Liver (tissue), 9 donors: ENCODE measurements around the gene ACP1. TPM values are rescaled to one million over a fixed set of nuclear protein-coding genes. Genes with fewer than 3 reads are reported as not detected.

Source experiments
- DNase-seq: peaks from one replicate; pipeline ENCODE4 v3.0.0-alpha.2; 2017; ENCODE audit warnings: low spot score
- H3K27ac ChIP-seq, 2 donors: one replicate each; pipeline ENCODE4 v1.7.0; 2013; ENCODE audit warnings: inconsistent platforms in 2 of 2, low read length in 2 of 2, control low read depth in 1 of 2, low read depth in 1 of 2, mild to moderate bottlenecking in 1 of 2
- H3K27me3 ChIP-seq, 4 donors: one replicate each; pipeline versions ENCODE4 v1.6.1 to v1.7.0; 2013; ENCODE audit warnings: low read length in 3 of 4, inconsistent platforms in 1 of 4, mild to moderate bottlenecking in 1 of 4, moderate library complexity in 1 of 4; ENCODE audit not compliant: control insufficient read depth in 4 of 4, insufficient read depth in 4 of 4
- H3K36me3 ChIP-seq, 4 donors: one replicate each; pipeline versions ENCODE4 v1.6.1 to v1.7.0; 2013; ENCODE audit warnings: low read length in 3 of 4, mild to moderate bottlenecking in 3 of 4, low read depth in 1 of 4, moderate library complexity in 1 of 4; ENCODE audit not compliant: control insufficient read depth in 4 of 4, insufficient read depth in 3 of 4
- H3K4me1 ChIP-seq, 4 donors: one replicate each; pipeline versions ENCODE4 v1.6.1 to v1.7.0; 2013; ENCODE audit warnings: low read length in 3 of 4, mild to moderate bottlenecking in 3 of 4, moderate library complexity in 1 of 4; ENCODE audit not compliant: control insufficient read depth in 4 of 4, insufficient read depth in 4 of 4
- H3K4me3 ChIP-seq, 3 donors: one replicate each; pipeline versions ENCODE4 v1.6.1 to v1.7.0; 2013; ENCODE audit warnings: low read length in 3 of 3, control low read depth in 1 of 3, low read depth in 1 of 3, mild to moderate bottlenecking in 1 of 3
- H3K9ac ChIP-seq, 2 donors: one replicate each; pipeline ENCODE4 v1.7.0; 2013; ENCODE audit warnings: low read length in 2 of 2, mild to moderate bottlenecking in 2 of 2, moderate library complexity in 2 of 2, control low read depth in 1 of 2, low read depth in 1 of 2
- H3K9me3 ChIP-seq, 4 donors: one replicate each; pipeline versions ENCODE4 v1.6.1 to v1.7.0; 2013; ENCODE audit warnings: low read length in 3 of 4; ENCODE audit not compliant: control insufficient read depth in 4 of 4
- ATF3 ChIP-seq: IDR thresholded peaks from 2 replicates; pipeline ENCODE4 v1.6.1; 2016; ENCODE audit warnings: antibody characterized with exemption
- CTCF ChIP-seq: fragments of 150-350 bp; IDR thresholded peaks from 2 replicates; pipeline ENCODE4 v1.5.1; 2017; ENCODE audit warnings: improper control_type of control experiment, low read depth, low read length; ENCODE audit not compliant: missing input control
- FOXA1 ChIP-seq: IDR thresholded peaks from 2 replicates; pipeline ENCODE4 v1.6.1; 2016; ENCODE audit warnings: antibody characterized with exemption
- FOXA2 ChIP-seq: IDR thresholded peaks from 2 replicates; pipeline ENCODE4 v1.6.1; 2016; ENCODE audit warnings: antibody characterized with exemption
- GABPA ChIP-seq, 2 donors: IDR thresholded peaks in 1 of 2; conservative IDR thresholded peaks in 1 of 2; 2 replicates each; pipeline ENCODE4 v1.6.1; 2016; ENCODE audit warnings: antibody characterized with exemption in 2 of 2, mild to moderate bottlenecking in 1 of 2, moderate library complexity in 1 of 2
- HNF4A ChIP-seq, 2 donors: conservative IDR thresholded peaks; 2 replicates each; pipeline ENCODE4 v1.6.1; 2016; ENCODE audit warnings: antibody characterized with exemption in 2 of 2, mild to moderate bottlenecking in 2 of 2
- HNF4G ChIP-seq: IDR thresholded peaks from 2 replicates; pipeline ENCODE4 v1.6.1; 2016; ENCODE audit warnings: antibody characterized with exemption
- JUND ChIP-seq, 2 donors: IDR thresholded peaks; 2 replicates each; pipeline ENCODE4 v1.6.1; 2016; ENCODE audit warnings: antibody characterized with exemption in 2 of 2
- MAX ChIP-seq: IDR thresholded peaks from 2 replicates; pipeline ENCODE4 v1.6.1; 2016; ENCODE audit warnings: antibody characterized with exemption
- NR2F2 ChIP-seq: IDR thresholded peaks from 2 replicates; pipeline ENCODE4 v1.6.1; 2016; ENCODE audit warnings: antibody characterized with exemption
- RAD21 ChIP-seq, 2 donors: IDR thresholded peaks; 2 replicates each; pipeline ENCODE4 v1.6.1; 2016; ENCODE audit warnings: antibody characterized with exemption in 2 of 2, mild to moderate bottlenecking in 2 of 2
- REST ChIP-seq: IDR thresholded peaks from 2 replicates; pipeline ENCODE4 v1.6.1; 2016; ENCODE audit warnings: antibody characterized with exemption, mild to moderate bottlenecking
- RXRA ChIP-seq, 2 donors: IDR thresholded peaks; 2 replicates each; pipeline ENCODE4 v1.6.1; 2017 to 2018; ENCODE audit warnings: antibody characterized with exemption in 2 of 2, mild to moderate bottlenecking in 1 of 2
- SP1 ChIP-seq: IDR thresholded peaks from 2 replicates; pipeline ENCODE4 v1.6.1; 2018; ENCODE audit warnings: antibody characterized with exemption, mild to moderate bottlenecking
- TAF1 ChIP-seq: conservative IDR thresholded peaks from 2 replicates; pipeline ENCODE4 v1.6.1; 2016; ENCODE audit warnings: antibody characterized with exemption, mild to moderate bottlenecking
- YY1 ChIP-seq: IDR thresholded peaks from 2 replicates; pipeline ENCODE4 v1.6.1; 2016; ENCODE audit warnings: antibody characterized with exemption, mild to moderate bottlenecking
- ZBTB33 ChIP-seq: IDR thresholded peaks from 2 replicates; pipeline ENCODE4 v1.6.1; 2016; ENCODE audit warnings: antibody characterized with exemption
- WGBS: extraction: QIAGEN DNeasy Blood & Tissue Kit; methylation state at CpG from one replicate; pipeline ENCODE4 v1.1.7; 2013; 5-methylcytosine and 5-hydroxymethylcytosine counted together
- polyA plus RNA-seq, 2 donors: library from polyadenylated mRNA; stranded (reverse) in 1 of 2; unstranded in 1 of 2; fragments of 200-250 nt in 1 of 2; fragments of >200 nt in 1 of 2; fragmentation: Nextera tagmentation in 1 of 2; extraction: Ambion mirVana in 1 of 2; gene quantifications; one replicate each; pipeline versions ENCODE4 v1.2.1 to v1.2.3, GENCODE V29; 2013 to 2015
- total RNA-seq, 2 donors: library from RNA; depleted of rRNA; stranded (reverse); fragments of >200 nt; gene quantifications; one replicate each; pipeline ENCODE4 v1.2.3, GENCODE V29; 2014
- donor health status: healthy.
- donor health status: healthy.
- donor health status: healthy.
- donor health status: healthy.
- donor health status: healthy.

Gene ACP1
- total and polyA plus RNA-seq, 4 donors, result 59.9 to 115 (median 75.7) TPM

- Histone ChIP-seq H3K27ac (no peak overlapping the region), H3K27me3 (no peaks in the 10 kb centered on the region), H3K9ac (no peak overlapping the region), H3K4me3 (no peak overlapping the region), H3K36me3 (no peaks in the 10 kb centered on the region), H3K4me1 (no peaks in the 10 kb centered on the region), H3K9me3 (no peaks in the 10 kb centered on the region)
- 71% methylated on average over 13 of the region's 13 CpGs for WGBS
- TF ChIP-seq NR2F2 (no peak), SP1 (no peak), REST (no peak), ZBTB33 (no peak), CTCF (no peak), HNF4A (conservative IDR thresholded peaks at IDR 0.05) (no peak), GABPA (IDR thresholded peaks at IDR 0.05 in 1 of 2, conservative IDR thresholded peaks at IDR 0.05 in 1 of 2) (no peak), ATF3 (no peak), HNF4G (no peak), FOXA2 (no peak), FOXA1 (no peak), RAD21 (IDR thresholded peaks at IDR 0.05) (no peak), RXRA (IDR thresholded peaks at IDR 0.05) (no peak), TAF1 (no peak), MAX (no peak), JUND (IDR thresholded peaks at IDR 0.05) (no peak), YY1 (no peak)
- DNase-seq, result no peak
Measured at GRCh38 chr2:309148-309953, 44.6 kb downstream of the ACP1 start.
